H1 (cell line): ENCODE results near the gene PLXNA3. TPM values are rescaled to one million over a fixed set of nuclear protein-coding genes. Genes with fewer than 3 reads are reported as not detected.

Source experiments
- CTCF ChIA-PET: fragments of 300-600 bp; sonication (Branson Sonifier 250); formaldehyde crosslinking; loops from one replicate; lab custom pipeline; 2021; ENCODE audit not compliant: partially characterized antibody; lab: Charles Lee
- POLR2A ChIA-PET: fragments of 300-600 bp; sonication (Branson Sonifier 250); formaldehyde crosslinking; loops from one replicate; lab custom pipeline; 2021; ENCODE audit warnings: inconsistent platforms; ENCODE audit not compliant: partially characterized antibody; lab: Charles Lee
- DNase-seq, 2 experiments: peaks; one replicate each; pipeline versions ENCODE4 v3.0.0 to v3.0.0-alpha.2; 2010 to 2022; ENCODE audit warnings: low spot score in 2 of 2, low read depth in 1 of 2, mixed read lengths in 1 of 2
- FAIRE-seq: peaks from 2 replicates; lab custom pipeline; 2011; peaks lifted over from hg19 to GRCh38; lab: Jason Lieb, UNC
- H2AFZ ChIP-seq: 2 replicates; pipeline ENCODE4 v1.8.1; 2012; ENCODE audit warnings: low read length, inconsistent platforms
- H2AK5ac ChIP-seq: 2 replicates; pipeline ENCODE4 v1.6.1; 2013; ENCODE audit warnings: low read depth, low read length
- H2BK120ac ChIP-seq: replicated peaks from 2 replicates; pipeline ENCODE3; 2013; ENCODE audit warnings: low read depth, low read length, inconsistent platforms
- H2BK12ac ChIP-seq: 2 replicates; pipeline ENCODE4 v1.6.1; 2013; ENCODE audit warnings: low read depth, low read length
- H2BK15ac ChIP-seq: 2 replicates; pipeline ENCODE4 v1.6.1; 2013; ENCODE audit warnings: low read length
- H2BK20ac ChIP-seq: 2 replicates; pipeline ENCODE4 v1.6.1; 2013; ENCODE audit warnings: low read length
- H2BK5ac ChIP-seq: 2 replicates; pipeline ENCODE4 v1.6.1; 2013; ENCODE audit warnings: low read depth, low read length
- H3K14ac ChIP-seq: 2 replicates; pipeline ENCODE4 v1.6.1; 2013; ENCODE audit warnings: inconsistent platforms; ENCODE audit not compliant: insufficient read length
- H3K18ac ChIP-seq: 2 replicates; pipeline ENCODE4 v1.6.1; 2013; ENCODE audit warnings: low read length; ENCODE audit errors: extremely low read depth
- H3K23ac ChIP-seq: 2 replicates; pipeline ENCODE4 v1.6.1; 2013; ENCODE audit warnings: inconsistent platforms; ENCODE audit not compliant: insufficient read length
- H3K23me2 ChIP-seq: 2 replicates; pipeline ENCODE4 v1.6.1; 2013; ENCODE audit warnings: low read depth, low read length
- H3K27ac ChIP-seq: 2 replicates; pipeline ENCODE4 v1.6.1; 2011; ENCODE audit warnings: low read depth, low read length, inconsistent platforms
- H3K27me3 ChIP-seq, 4 experiments: replicated peaks in 1 of 4; 1 replicate in 1 of 4; 2 replicates in 3 of 4; pipeline versions ENCODE4 v1.6.1 to v1.8.1; 2011 to 2013; ENCODE audit warnings: low read length in 3 of 4, mild to moderate bottlenecking in 3 of 4, inconsistent platforms in 2 of 4, mixed read lengths in 2 of 4, moderate library complexity in 1 of 4; ENCODE audit not compliant: control insufficient read depth in 3 of 4, insufficient read depth in 3 of 4; ENCODE audit errors: extremely low read depth in 1 of 4
- H3K36me3 ChIP-seq, 4 experiments: 2 replicates each; pipeline versions ENCODE4 v1.6.1 to v1.8.1; 2011 to 2013; ENCODE audit warnings: mild to moderate bottlenecking in 4 of 4, low read length in 3 of 4, moderate library complexity in 2 of 4, control low read depth in 1 of 4, inconsistent platforms in 1 of 4; ENCODE audit not compliant: insufficient read depth in 4 of 4, control insufficient read depth in 2 of 4
- H3K4ac ChIP-seq: replicated peaks from 2 replicates; pipeline ENCODE3; 2013; ENCODE audit warnings: low read length, low read depth, mixed read lengths, inconsistent platforms; ENCODE audit not compliant: insufficient read length
- H3K4me1 ChIP-seq, 4 experiments: replicated peaks in 1 of 4; 1 replicate in 1 of 4; 2 replicates in 3 of 4; pipeline versions ENCODE4 v1.6.1 to v1.8.1; 2011 to 2013; ENCODE audit warnings: low read length in 3 of 4, inconsistent platforms in 2 of 4, mixed read lengths in 1 of 4; ENCODE audit not compliant: insufficient read depth in 4 of 4, control insufficient read depth in 3 of 4
- H3K4me2 ChIP-seq, 2 experiments: 2 replicates each; pipeline versions ENCODE4 v1.6.1 to v1.8.1; 2011 to 2013; ENCODE audit warnings: low read depth in 2 of 2, low read length in 2 of 2, control low read depth in 1 of 2, inconsistent platforms in 1 of 2, mild to moderate bottlenecking in 1 of 2; ENCODE audit not compliant: insufficient read depth in 1 of 2
- H3K4me3 ChIP-seq, 4 experiments: fragments of 200-600, 300-600 bp in 1 of 4; sonication (generic), shearing (Covaris generic), sonication (Bioruptor Twin) in 1 of 4; 2 replicates each; pipeline versions ENCODE4 v1.5.1 to v1.8.1; 2011 to 2016; ENCODE audit warnings: low read length in 4 of 4, low read depth in 3 of 4, control low read depth in 2 of 4, inconsistent platforms in 2 of 4, mild to moderate bottlenecking in 2 of 4, mixed read lengths in 1 of 4, moderate library complexity in 1 of 4; ENCODE audit not compliant: insufficient read depth in 2 of 4; ENCODE audit errors: extremely low read depth in 1 of 4
- H3K56ac ChIP-seq: replicated peaks from 2 replicates; pipeline ENCODE3; 2013; ENCODE audit warnings: low read depth, mild to moderate bottlenecking, mixed read lengths, low read length, inconsistent platforms; ENCODE audit not compliant: insufficient read length
- H3K79me1 ChIP-seq: 2 replicates; pipeline ENCODE4 v1.6.1; 2013; ENCODE audit warnings: low read depth, low read length, control low read depth
- H3K79me2 ChIP-seq, 2 experiments: 2 replicates each; pipeline versions ENCODE4 v1.6.1 to v1.8.1; 2012 to 2013; ENCODE audit warnings: low read length in 2 of 2, mild to moderate bottlenecking in 2 of 2, inconsistent platforms in 1 of 2; ENCODE audit not compliant: insufficient read depth in 2 of 2, control insufficient read depth in 1 of 2
- H3K9ac ChIP-seq, 4 experiments: replicated peaks in 1 of 4; 1 replicate in 1 of 4; 2 replicates in 3 of 4; pipeline versions ENCODE4 v1.6.1 to v1.8.1; 2011 to 2013; ENCODE audit warnings: low read depth in 3 of 4, low read length in 3 of 4, control low read depth in 2 of 4, mild to moderate bottlenecking in 2 of 4, moderate library complexity in 2 of 4, inconsistent platforms in 1 of 4; ENCODE audit errors: extremely low read depth in 1 of 4
- H3K9me3 ChIP-seq, 2 experiments: 2 replicates each; pipeline versions ENCODE4 v1.6.1 to v1.8.1; 2012 to 2013; ENCODE audit warnings: mild to moderate bottlenecking in 2 of 2, moderate library complexity in 2 of 2, control low read depth in 1 of 2, inconsistent platforms in 1 of 2, low read depth in 1 of 2, low read length in 1 of 2, mixed read lengths in 1 of 2; ENCODE audit not compliant: insufficient read depth in 2 of 2
- H4K20me1 ChIP-seq, 2 experiments: replicated peaks in 1 of 2; 2 replicates each; pipeline versions ENCODE3 to v1.8.1; 2011 to 2013; ENCODE audit warnings: inconsistent platforms in 2 of 2, low read length in 2 of 2, mild to moderate bottlenecking in 1 of 2; ENCODE audit not compliant: insufficient read depth in 2 of 2, control insufficient read depth in 1 of 2
- H4K5ac ChIP-seq: 2 replicates; pipeline ENCODE4 v1.6.1; 2013; ENCODE audit warnings: low read length, low read depth, mixed read lengths, inconsistent platforms; ENCODE audit not compliant: insufficient read length
- H4K8ac ChIP-seq: 2 replicates; pipeline ENCODE4 v1.8.0; 2013; ENCODE audit warnings: mild to moderate bottlenecking, moderate library complexity, low read length, inconsistent platforms; ENCODE audit not compliant: insufficient read depth; ENCODE audit errors: extremely low read depth
- H4K91ac ChIP-seq: replicated peaks from 2 replicates; pipeline ENCODE3; 2013; ENCODE audit warnings: low read length, mixed read lengths, inconsistent platforms; ENCODE audit not compliant: insufficient read length
- JUND ChIP-seq: IDR thresholded peaks from 2 replicates; pipeline ENCODE4 v1.6.1; 2011; ENCODE audit warnings: mild to moderate bottlenecking, improper control_type of control experiment, low read length
- KDM1A ChIP-seq: fragments of 200-600, 300-600 bp; sonication (generic); IDR thresholded peaks from 2 replicates; pipeline ENCODE4 v1.7.1; 2016; ENCODE audit warnings: mild to moderate bottlenecking, low read length, borderline replicate concordance
- NANOG ChIP-seq: IDR thresholded peaks from 2 replicates; pipeline ENCODE4 v1.6.1; 2011; ENCODE audit warnings: low read length, low read depth, mild to moderate bottlenecking, inconsistent platforms; ENCODE audit not compliant: insufficient read depth, poor library complexity, severe bottlenecking
- TAF7 ChIP-seq: optimal IDR thresholded peaks from 2 replicates; pipeline ENCODE3; 2011; ENCODE audit warnings: low read depth, mild to moderate bottlenecking, inconsistent platforms, low read length, moderate library complexity, borderline replicate concordance
- WGBS, 2 experiments: shearing (Covaris generic) in 1 of 2; methylation state at CpG; one replicate each; pipeline versions ENCODE4 v1.1.6 to v1.1.7; 2013 to 2015; ENCODE audit warnings: low lambda C conversion rate in 2 of 2, mixed read lengths in 2 of 2, inconsistent platforms in 1 of 2, low coverage in 1 of 2, missing lambda C conversion rate in 1 of 2; ENCODE audit not compliant: insufficient replicate concordance in 2 of 2, insufficient coverage in 1 of 2, insufficient read length in 1 of 2; ENCODE audit errors: extremely low coverage in 1 of 2, missing lambda C conversion rate in 1 of 2; 5-methylcytosine and 5-hydroxymethylcytosine counted together
- polyA plus RNA-seq, 7 experiments: library from polyadenylated mRNA; depleted of rRNA in 3 of 7; stranded (reverse) in 5 of 7; unstranded in 2 of 7; fragments of >200 nt in 5 of 7; fragments of 200-250 nt in 2 of 7; gene quantifications; 1 replicate in 5 of 7; 2 replicates in 1 of 7; 4 replicates in 1 of 7; pipeline versions ENCODE4 v1.2.1 to v1.2.3, GENCODE V29; 2011 to 2013; ENCODE audit warnings: missing spikeins in 2 of 7, mixed read lengths in 2 of 7
- total RNA-seq: library from RNA; stranded (reverse); fragmentation: NEBNext Ultra II Directional; extraction: Animal tissue kit (Norgen Biotek cat#: 25700); gene quantifications from 2 replicates; pipeline ENCODE4 v1.2.1, GENCODE V29; 2021

PLXNA3 gene
- total and polyA plus RNA-seq, 2 of the 8 experiments (the other 6 are each of a cell fraction or from before 2014, with no cell fraction given) = 10.7 to 18.2 TPM

DNA sequence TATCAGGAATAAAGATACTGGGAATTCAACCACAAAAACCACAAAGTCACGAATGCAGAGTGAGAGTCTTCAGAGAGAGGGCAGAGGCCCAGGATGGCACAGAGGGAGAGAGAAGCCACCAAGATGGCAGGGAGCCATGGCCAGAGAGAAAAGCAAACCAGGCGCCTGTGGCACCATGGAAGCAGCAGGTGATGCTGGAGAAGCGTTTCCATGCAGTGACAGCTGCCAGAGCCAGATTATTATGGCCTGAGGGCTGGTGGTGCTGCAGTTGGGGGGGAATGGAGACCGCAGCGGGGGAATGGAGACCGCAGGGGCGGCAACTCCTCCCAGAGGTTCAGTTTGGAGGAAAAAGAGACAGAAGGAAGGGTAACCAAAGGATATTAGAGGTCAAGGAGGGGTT is 40.9 kb upstream of the PLXNA3 start:
- POLR2A ChIA-PET = interaction anchor here (0.8 to 8.7 kb wide), 2 partner anchors 17 to 444 kb away, joined by 3 to 76 read pairs; partner anchors contain the start of gene RPL10
- H4K5ac ChIP-seq = no peak overlapping the region
- no peak overlapping the region for H3K4me2 ChIP-seq
- H4K91ac ChIP-seq = no peak overlapping the region
- FAIRE-seq (no peak), DNase-seq (no peak)
- no peak overlapping the region for H3K27ac ChIP-seq
- peaks cover 0 to 2% (median 0%) of the 10 kb centered on the region in 4 experiments; a peak in 1 of 7 replicates for H3K4me1 ChIP-seq
- no peaks in the 10 kb centered on the region for H4K20me1 ChIP-seq
- H2BK120ac ChIP-seq = no peak overlapping the region
- no peak overlapping the region for H2BK12ac ChIP-seq
- H3K23ac ChIP-seq = no peak overlapping the region
- H2AK5ac ChIP-seq = no peak overlapping the region
- no peak overlapping the region for H3K9ac ChIP-seq
- CTCF ChIA-PET = no interaction called here
- H3K79me1 ChIP-seq = no peaks in the 10 kb centered on the region
- H3K79me2 ChIP-seq = no peaks in the 10 kb centered on the region
- no peak overlapping the region for H2BK15ac ChIP-seq
- H3K56ac ChIP-seq = no peak overlapping the region
- H2BK20ac ChIP-seq = no peak overlapping the region
- peaks cover 0 to 8% (median 0%) of the 10 kb centered on the region in 4 experiments; a peak in 1 of 8 replicates for H3K36me3 ChIP-seq
- 100% methylated on average over 7 of the region's 7 CpGs; no CpG with 5 or more reads in 1 of the 2 experiments for WGBS, 2 experiments
- H3K4ac ChIP-seq = no peak overlapping the region
- H3K9me3 ChIP-seq = no peaks in the 10 kb centered on the region
- no peak overlapping the region for H3K18ac ChIP-seq
- H2BK5ac ChIP-seq = no peak overlapping the region
- H3K27me3 ChIP-seq = no peaks in the 10 kb centered on the region
- H3K14ac ChIP-seq = no peak overlapping the region
- H4K8ac ChIP-seq = no peak overlapping the region
- H3K23me2 ChIP-seq = no peaks in the 10 kb centered on the region
- H2AFZ ChIP-seq = no peak overlapping the region
- H3K4me3 ChIP-seq = no peak overlapping the region
- no peak for TF ChIP-seq TAF7
- TF ChIP-seq NANOG = no peak
- no peak for TF ChIP-seq JUND
- TF ChIP-seq KDM1A = no peak
